RWPE2 (cell line): Measurements from ENCODE around the gene NOTUM.

Source experiments
- ATAC-seq: fragments of 200-7000 bp; cut with Tn5 transposase; 3 replicates; pipeline ENCODE4 v1.9.1; 2021; ENCODE audit warnings: low read depth
- DNase-seq: peaks from one replicate; pipeline ENCODE4 v3.0.0-alpha.2; 2020; ENCODE audit warnings: low spot score
- H3K27ac ChIP-seq: fragments of 450-650 bp; 2 replicates; pipeline ENCODE4 v1.5.1; 2017; ENCODE audit warnings: mild to moderate bottlenecking; ENCODE audit not compliant: poor library complexity, severe bottlenecking
- H3K27me3 ChIP-seq: fragments of 250-450 bp; sonication (Bioruptor Pico); 2 replicates; pipeline ENCODE4 v1.5.1; 2021; ENCODE audit warnings: mild to moderate bottlenecking, moderate library complexity; ENCODE audit not compliant: insufficient read depth, poor library complexity, severe bottlenecking
- H3K36me3 ChIP-seq: fragments of 250-450 bp; sonication (Bioruptor Pico); 2 replicates; pipeline ENCODE4 v1.5.1; 2020; ENCODE audit warnings: low read depth, mild to moderate bottlenecking, moderate library complexity
- H3K4me1 ChIP-seq: fragments of 250-450 bp; sonication (Bioruptor Pico); 2 replicates; pipeline ENCODE4 v1.5.1; 2021; ENCODE audit warnings: mild to moderate bottlenecking, moderate library complexity; ENCODE audit not compliant: insufficient read depth, poor library complexity, severe bottlenecking
- H3K4me3 ChIP-seq: fragments of 250-450 bp; sonication (Bioruptor Pico); 2 replicates; pipeline ENCODE4 v1.5.1; 2021; ENCODE audit warnings: mild to moderate bottlenecking, moderate library complexity; ENCODE audit not compliant: severe bottlenecking
- H3K9me3 ChIP-seq: fragments of 250-450 bp; sonication (Bioruptor Pico); 2 replicates; pipeline ENCODE4 v1.5.1; 2021; ENCODE audit warnings: mild to moderate bottlenecking, moderate library complexity; ENCODE audit not compliant: severe bottlenecking
- CTCF ChIP-seq: fragments of 450-650 bp; IDR thresholded peaks from one replicate; pipeline ENCODE4 v1.5.1; 2017; ENCODE audit warnings: mild to moderate bottlenecking, moderate library complexity; ENCODE audit not compliant: poor library complexity, severe bottlenecking

NOTUM gene

GRCh38 chr17:82004517-82005455 is 43.8 kb upstream of the NOTUM start:
- no peak overlapping the region for H3K4me3 ChIP-seq
- peak overlapping the region; percentile 77 for H3K27ac ChIP-seq
- TF ChIP-seq CTCF, result no peak

GRCh38 chr17:82003411-82004381 is 42.7 kb upstream of the NOTUM start:
- Histone ChIP-seq H3K27me3 (no peaks in the 10 kb centered on the region), H3K4me1 (peaks cover 23% of the 10 kb centered on the region), H3K27ac (peak overlapping the region; percentile 77), H3K4me3 (no peak overlapping the region), H3K36me3 (no peaks in the 10 kb centered on the region), H3K9me3 (no peaks in the 10 kb centered on the region)
- DNase-seq (peak; percentile 96), ATAC-seq (peak; percentile 94)
- TF ChIP-seq CTCF, result no peak

More at GRCh38 chr17:82004517-82005455, 43.8 kb upstream of the NOTUM start:
- Histone ChIP-seq H3K4me1 (peaks cover 23% of the 10 kb centered on the region), H3K27me3 (no peaks in the 10 kb centered on the region), H3K9me3 (no peaks in the 10 kb centered on the region), H3K36me3 (no peaks in the 10 kb centered on the region)
- DNase-seq (no peak), ATAC-seq (no peak)

- H3K36me3 ChIP-seq, result peaks cover 6% of the 10 kb centered on the region; the same call in 1 of the 2 replicates
- no peak overlapping the region for H3K4me3 ChIP-seq
- DNase-seq (no peak), ATAC-seq (no peak)
- H3K27ac ChIP-seq, result no peak overlapping the region
- H3K9me3 ChIP-seq, result no peaks in the 10 kb centered on the region
- peaks cover 21% of the 10 kb centered on the region for H3K4me1 ChIP-seq
- no peak for TF ChIP-seq CTCF
- no peaks in the 10 kb centered on the region for H3K27me3 ChIP-seq
These were observed 40.6 kb upstream of the NOTUM start for GRCh38 chr17:82001571-82002056.

GRCh38 chr17:82000803-82001570 is 40.0 kb upstream of the NOTUM start:
- TF ChIP-seq CTCF, result no peak
- Histone ChIP-seq H3K36me3 (peaks cover 7% of the 10 kb centered on the region; the same call in 1 of the 2 replicates), H3K9me3 (no peaks in the 10 kb centered on the region), H3K27me3 (no peaks in the 10 kb centered on the region), H3K4me1 (peaks cover 15% of the 10 kb centered on the region), H3K4me3 (no peak overlapping the region), H3K27ac (no peak overlapping the region)
- no peak for ATAC-seq
- no peak for DNase-seq
